Cardiac septum (tissue), 1 donor: Measurements from ENCODE around the gene SCFD2. TPM values are rescaled to one million over a fixed set of nuclear protein-coding genes. Genes with fewer than 3 reads are reported as not detected.
"Not testable (repeated sequence)": the region's sequence is repeated elsewhere in the genome, so short reads cannot be mapped to it uniquely, and the experiment has no call there.

Experiments
- DNase-seq: peaks from one replicate; pipeline ENCODE4 v3.0.0-alpha.2; 2020; ENCODE audit warnings: low spot score
- intact Hi-C: fragments of 100-400 bp; cut with DNase I; formaldehyde crosslinking; loops from one replicate; pipeline ENCODE4 v1.14.0; 2022
- total RNA-seq: library from RNA; stranded (reverse); fragmentation: NEBNext Ultra II Directional; extraction: Animal tissue kit (Norgen Biotek cat#: 25700); gene quantifications from one replicate; pipeline ENCODE4 v1.2.1, GENCODE V29; 2021
- donor health status: DM: no; HTN: no; CAD: no.

Gene SCFD2
- total RNA-seq, 1 donor from 2014 or later = 9.7 TPM

DNA sequence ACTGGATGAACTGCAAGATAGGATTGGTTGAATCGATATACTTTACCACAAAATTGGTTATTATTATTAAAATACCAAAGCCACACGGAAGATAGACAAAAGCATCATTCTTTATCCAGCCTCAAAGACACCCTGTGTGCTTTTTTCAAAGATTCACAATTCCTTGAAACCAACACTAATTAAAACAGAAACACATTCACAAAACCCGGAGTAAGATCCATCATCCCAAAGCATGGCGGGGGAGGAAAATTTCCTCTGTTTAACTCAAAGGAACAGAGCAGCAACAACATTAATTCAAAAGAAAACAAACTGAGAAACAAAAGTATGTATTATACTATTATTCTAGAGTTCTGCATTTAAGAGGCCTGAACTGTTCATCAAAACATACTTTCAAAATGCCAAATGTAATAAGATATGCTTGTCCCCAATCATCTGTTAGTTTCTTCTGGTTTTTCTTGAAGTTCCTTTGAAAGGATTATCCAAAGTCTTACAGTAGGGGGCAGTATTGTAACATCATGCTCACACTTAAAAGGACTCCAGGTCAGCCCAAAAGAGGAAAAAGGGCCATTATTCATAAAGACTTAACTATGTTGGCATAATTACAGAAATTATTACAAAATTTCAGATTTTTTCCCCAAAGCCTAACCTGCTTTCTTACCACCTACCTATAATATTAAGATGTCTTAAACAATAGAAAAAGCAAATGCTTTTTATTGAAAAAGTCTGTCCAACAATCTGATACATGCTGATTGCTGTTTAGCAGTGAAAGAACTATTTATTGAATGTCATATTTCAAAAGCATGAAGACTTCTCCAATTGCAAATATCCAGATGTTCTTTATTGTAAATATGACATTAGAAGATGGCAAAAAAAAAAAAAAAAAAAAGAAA, 168.7 kb downstream of the SCFD2 start:
- DNase-seq = no peak
- intact Hi-C loops = loop anchor here (2.0 to 5.0 kb wide), 2 partner anchors 720 to 1038 kb away; no protein-coding TSS in a partner anchor

DNA sequence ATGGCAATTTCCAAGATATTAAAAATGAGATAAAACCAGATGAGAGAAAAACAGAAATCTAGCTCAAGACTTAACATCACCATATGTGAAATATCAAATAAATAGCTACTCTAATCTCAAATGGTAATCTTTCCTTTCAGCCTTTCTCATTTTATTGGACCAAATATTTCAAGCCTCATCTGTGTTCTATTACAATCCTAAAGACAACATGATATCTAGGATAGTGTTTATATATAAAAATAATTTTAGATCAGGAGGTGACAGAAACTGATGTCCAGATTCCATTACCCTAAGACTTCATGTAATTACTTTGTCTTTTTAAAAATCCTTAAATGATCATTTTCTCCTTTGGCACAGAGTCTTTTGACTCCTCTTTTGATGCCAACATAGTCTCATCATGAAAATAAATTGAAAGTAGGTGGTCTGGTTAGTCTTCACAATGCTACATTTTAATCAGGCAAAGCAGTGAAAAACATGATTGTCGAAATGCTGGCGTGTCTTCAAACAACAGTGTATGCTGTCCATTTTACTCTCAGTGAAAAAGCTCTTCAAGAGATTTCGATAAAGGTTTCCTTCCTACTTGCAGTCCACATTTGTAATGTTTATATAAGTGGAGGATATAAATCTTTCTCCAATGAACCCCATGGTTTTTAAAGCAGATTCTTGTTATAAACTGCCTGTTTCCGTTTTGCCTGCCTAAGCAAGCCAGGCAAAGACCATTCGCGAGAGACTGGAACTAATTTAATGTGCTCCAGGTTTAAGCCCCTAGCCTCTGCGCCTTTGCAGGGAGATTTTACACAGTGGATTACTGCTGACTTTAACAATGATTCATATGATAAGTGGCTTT, 169.8 kb downstream of the SCFD2 start:
- intact Hi-C loops = loop anchor here (2.0 to 5.0 kb wide), 2 partner anchors 721 to 1039 kb away; no protein-coding TSS in a partner anchor
- no peak for DNase-seq

DNA sequence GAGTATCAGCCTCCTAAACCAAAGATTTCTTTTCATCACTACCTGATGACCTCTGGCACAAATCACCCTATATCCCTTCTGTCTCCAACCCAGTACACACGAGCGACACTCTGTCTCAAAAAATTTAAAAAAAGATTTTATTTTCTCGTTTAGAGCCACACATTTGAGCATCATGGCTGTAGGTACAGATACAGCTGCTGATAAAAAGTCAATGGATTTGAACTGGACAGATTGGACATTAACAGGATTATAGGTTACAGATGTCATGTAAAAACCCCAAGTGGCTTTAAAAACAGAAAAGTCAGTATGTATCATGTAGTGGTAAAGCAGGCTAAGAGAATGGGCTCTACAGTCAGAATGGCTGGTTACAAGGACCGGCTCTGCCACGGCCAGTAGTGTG, 171.1 kb downstream of the SCFD2 start:
- intact Hi-C loops = loop anchor here (5.0 kb wide), 1 partner anchor 723 kb away; no protein-coding TSS in a partner anchor
- DNase-seq = no peak

DNA sequence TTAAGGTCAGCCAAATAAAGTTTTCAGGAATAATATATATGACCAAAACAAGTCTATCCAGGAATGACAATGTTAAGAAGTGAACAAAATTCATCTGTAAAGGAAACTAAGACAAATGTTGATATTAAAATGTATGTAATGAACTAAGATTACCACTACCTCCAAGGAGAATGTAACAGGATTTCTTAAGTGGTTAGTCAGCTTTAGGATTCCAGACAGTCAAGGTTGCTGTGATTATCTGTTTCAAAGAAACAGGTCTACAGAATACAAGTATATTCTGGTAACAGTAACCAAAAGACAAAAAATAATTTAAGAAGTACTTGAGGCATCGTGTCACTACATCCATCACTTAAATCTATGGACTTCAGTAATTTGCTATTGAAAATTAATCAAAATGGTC, 172.8 kb downstream of the SCFD2 start:
- no peak for DNase-seq
- intact Hi-C loops = no loop called here

DNA sequence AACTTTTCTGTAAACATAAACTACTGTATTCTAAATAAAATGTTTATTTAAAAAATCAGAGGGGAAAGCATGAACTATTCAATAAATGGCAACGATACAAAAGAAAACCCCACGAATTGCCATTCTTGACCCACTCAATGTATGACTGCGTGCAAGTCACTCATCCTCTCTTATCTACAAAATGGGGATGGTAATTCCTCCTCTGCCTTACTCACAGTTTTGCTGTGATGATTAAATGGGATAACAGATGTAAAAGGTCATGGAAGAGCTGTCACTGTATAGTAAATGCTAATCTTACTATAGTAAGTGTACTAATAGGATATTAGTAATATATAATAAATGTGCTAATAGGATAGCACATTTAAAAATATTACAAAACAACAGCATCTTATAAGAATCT, 173.4 kb downstream of the SCFD2 start:
- intact Hi-C loops = no loop called here
- no peak for DNase-seq

DNA sequence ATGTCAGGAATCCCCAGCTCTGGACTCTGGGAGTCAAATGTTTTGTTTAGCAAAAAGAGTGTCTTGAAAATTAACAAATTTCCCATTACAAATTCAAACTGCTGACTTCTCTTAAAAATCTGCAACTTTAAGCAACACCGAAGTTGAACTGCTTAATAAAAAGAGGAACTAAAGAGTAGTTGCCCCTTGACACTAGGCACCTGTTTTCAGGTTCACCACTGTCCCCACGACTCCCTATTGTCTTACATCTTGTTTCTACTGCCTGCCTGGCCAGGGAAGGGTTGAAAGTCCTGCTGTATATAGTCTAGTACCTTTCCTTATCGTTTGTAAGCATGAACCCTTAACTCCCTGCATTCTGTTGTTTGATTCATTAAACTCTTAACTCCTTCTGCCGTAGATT, 173.9 kb downstream of the SCFD2 start:
- no peak for DNase-seq
- intact Hi-C loops = no loop called here

DNA sequence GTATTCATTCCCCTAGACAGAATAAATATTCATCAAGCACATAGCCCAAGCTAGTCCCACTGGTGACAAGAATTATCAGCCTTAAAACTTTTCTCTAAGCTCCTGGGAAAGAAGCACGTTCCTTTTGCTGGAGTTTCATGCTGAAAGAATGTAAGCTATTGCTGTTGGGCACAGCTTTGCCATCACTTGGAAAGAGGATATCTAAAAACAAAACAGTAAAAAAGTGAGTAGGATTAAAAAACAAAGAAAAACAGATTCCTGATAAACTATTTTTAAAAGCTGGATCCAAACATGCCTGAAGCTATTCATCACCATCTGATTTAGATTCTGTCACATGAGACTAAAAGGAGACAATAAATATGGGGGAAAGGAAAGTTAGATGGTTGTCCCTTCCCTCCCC, 176.8 kb downstream of the SCFD2 start:
- no peak for DNase-seq
- intact Hi-C loops = loop anchor here (5.0 kb wide), 1 partner anchor 177 kb away; no protein-coding TSS in a partner anchor

DNA sequence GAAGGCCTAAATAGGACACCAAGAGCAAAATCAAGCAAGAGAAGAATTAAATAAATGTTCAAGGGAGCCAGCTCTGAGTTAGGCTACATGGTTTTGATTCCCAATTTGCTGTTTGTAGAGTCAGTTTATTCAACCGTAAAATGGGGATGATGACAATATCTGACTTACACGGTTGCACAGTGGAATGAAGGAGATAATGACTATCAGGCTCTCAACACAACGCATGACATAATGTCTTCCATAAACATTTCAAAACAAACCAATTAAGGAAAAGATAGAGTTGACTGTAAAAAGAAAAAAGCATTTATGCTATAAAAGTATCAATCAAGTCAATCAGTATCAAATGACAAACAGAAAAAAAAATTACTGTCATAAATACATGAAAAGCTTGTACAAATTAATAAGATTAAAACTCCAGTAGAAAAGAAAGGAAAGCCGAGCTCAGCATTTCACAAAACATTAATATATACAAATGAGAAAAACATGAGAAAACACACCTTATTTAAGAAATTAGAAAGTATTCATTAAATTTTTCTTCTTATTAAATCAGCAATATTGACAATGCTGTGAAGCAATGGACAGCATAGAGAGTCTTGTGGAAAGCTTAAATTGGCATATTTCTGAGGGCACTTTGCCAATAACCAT, 179.0 kb downstream of the SCFD2 start:
- intact Hi-C loops = loop anchor here (5.0 kb wide), 1 partner anchor 175 kb away; no protein-coding TSS in a partner anchor
- no peak for DNase-seq

DNA sequence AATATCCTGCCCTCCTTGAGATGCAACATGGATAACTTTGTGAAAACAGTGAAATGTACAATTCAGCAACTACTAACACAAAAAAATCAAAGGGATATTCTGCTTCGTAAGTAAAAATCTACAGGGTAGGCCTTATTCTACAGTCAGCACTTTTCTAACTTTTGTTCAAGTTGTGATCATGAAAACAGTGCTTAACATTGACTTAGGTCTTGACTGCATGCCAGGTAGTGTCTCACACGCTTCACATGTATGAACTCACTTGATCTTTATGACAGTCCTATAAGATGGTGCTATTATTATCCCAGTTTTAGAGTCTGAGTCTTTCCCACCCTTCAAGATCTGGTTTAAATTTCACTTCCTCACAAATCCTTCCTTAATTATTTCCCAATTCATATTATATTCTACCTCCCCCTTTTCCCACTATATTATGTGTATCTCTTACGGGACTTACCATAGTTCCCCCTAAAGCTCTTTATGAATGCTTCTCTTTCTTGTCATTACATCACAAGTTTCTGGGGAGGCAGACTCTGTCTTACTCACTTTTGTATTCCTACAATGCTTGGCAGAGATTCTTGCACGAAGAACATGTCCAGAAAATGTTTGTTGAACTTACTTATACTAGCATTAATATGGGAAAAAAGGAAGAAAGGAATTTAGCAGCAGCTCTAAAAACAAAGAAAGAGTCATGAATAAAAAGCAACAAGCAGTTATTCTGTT, 179.8 kb downstream of the SCFD2 start:
- no peak for DNase-seq
- intact Hi-C loops = loop anchor here (5.0 kb wide), 1 partner anchor 174 kb away; no protein-coding TSS in a partner anchor

DNA sequence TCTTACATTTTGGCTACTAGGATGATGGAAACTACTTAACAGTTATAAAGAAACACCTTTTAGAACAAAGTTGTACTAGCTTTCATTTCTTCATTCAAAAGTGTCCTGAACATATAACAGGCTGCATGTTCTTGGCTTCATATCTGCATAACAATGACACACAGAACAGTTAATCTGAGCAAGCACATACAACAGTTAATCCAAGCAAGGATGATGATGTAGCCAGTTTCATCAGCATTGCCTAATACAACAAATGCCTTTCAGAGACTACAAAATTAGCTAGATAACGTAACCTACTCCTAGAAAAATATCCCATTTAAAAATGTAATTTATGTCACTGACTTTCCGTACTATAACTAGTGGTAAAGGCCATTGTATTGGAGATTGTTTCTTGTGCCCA, 182.1 kb downstream of the SCFD2 start:
- intact Hi-C loops = no loop called here
- DNase-seq = no peak

DNA sequence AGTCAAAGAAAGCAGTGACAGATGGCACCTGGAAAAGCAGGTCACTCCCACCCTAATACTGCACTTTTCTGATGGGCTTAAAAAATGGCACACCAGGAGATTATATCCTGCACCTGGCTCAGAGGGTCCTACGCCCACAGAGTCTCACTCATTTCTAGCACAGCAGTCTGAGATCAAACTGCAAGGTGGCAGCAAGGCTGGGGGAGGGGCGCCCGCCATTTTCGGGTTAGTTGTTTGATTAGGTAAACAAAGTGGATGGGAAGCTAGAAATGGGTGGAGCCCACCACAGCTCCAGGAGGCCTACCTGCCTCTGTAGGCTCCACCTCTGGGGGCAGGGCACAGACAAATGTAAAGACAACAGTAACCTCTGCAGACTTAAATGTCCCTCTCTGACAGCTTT, 188.1 kb downstream of the SCFD2 start:
- intact Hi-C loops, DNase-seq: not testable (repeated sequence)

DNA sequence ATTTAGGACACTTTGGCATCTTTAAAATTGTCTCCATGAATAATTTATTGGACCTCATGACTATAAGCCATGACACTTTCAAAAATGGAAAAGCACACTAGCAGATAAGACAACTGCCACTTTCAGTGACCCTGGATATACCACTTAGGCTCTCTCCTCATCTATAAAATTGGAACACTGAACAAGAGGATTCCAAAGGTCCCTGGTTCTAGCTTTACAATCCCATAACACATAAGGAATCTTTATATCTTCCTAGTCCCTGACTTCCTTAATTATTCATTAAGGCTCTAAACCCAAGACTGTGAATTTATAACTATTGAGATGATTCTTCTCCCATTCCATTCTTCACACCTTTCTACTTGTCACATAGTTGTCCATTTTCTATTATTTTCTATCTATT, 190.2 kb downstream of the SCFD2 start:
- intact Hi-C loops = no loop called here
- no peak for DNase-seq

DNA sequence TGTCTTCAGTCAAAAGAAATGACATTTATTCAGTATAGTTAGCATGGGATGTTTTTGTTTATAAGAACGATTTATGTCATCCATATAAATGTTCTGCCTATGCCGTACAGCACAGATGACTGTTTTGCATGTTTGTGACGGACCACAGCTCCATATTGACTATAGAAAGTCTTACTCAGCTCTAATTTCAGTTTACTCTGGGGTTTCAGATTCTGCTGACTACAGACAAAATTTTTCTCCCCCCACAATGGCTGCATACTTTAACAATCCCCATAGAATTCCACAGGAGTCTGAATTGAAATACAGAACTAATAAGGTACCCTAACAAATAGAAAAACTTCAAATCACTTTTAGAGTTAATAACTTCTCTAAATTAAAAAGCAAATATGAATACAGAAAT, 191.0 kb downstream of the SCFD2 start:
- DNase-seq = no peak
- intact Hi-C loops = no loop called here

DNA sequence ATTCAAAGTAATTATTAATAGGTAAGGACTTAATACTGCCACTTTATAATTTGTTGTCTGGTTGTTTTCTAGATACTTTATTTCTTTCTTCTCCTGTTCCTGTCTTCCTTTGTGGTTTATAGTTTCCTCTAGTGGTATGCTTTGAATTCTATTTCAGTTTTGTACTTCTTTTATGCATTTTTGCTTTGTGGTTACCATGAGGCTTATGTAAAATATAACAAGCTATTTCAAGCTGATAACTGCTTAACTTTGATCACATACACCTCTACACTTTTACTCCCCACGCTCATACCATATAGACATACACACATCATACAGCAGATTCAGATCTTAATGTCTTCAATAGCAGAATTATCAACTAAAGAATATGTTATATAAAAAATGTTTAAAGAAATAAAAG, 192.3 kb downstream of the SCFD2 start:
- intact Hi-C loops = no loop called here
- no peak for DNase-seq

DNA sequence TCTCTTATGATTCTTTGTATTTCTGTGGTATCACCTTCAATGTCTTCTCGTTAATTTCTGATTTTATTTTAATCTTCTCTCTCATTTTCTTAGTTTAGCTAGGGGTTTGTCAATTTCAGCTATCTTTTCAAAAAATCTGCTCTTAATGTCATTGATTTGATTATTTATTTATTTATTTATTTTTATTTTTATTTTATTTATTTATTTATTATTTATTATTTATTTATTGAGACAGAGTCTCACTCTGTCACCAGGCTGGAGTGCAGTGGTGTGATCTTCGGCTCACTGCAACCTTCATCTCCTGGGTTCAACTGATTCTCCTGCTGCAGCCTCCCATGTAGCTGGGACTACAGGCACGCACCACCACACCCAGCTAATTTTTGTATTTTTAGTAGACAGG, 194.1 kb downstream of the SCFD2 start:
- DNase-seq = no peak
- intact Hi-C loops = no loop called here

DNA sequence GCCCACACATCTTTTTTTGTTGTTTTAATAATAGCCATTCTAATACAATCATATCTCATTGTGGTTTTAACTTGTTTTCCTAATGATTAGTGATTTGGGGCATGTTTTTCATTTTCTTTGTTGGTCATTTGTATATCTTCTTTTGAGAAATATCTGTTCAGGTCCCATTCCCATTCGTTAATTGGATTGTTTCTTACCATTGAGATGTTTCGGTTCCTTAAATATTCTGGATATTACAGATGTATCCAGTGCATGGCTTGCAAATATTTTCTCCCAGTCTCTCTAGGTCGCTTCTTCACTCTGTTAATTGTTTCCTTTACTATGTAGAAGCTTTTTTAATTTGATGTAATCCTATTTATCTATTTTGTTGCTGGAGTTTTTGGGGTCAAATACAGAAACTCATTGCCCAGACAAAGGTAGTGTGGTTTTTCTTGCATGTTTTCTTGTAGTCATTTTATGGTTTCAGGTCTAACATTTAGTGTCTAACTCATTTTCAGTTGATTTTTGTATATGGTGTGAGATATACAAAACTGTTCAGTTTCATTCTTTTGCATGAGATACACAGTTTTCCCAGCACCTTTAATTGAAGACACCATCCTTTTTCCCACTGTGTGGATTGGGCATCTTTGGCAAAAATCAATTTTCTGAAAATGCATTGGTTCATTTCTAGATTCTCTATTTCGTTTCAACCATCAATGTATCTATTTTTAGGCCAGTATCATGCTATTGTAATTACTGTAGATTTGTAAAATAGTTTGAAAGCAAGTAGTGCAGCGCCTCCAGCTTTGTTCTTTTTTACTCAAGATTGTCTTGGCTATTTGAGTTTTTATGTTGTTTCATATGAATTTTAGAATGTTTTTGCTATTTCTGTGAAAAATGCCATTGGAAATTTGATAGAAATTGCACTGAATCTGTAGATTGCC, 195.9 kb downstream of the SCFD2 start:
- intact Hi-C loops = no loop called here
- no peak for DNase-seq

DNA sequence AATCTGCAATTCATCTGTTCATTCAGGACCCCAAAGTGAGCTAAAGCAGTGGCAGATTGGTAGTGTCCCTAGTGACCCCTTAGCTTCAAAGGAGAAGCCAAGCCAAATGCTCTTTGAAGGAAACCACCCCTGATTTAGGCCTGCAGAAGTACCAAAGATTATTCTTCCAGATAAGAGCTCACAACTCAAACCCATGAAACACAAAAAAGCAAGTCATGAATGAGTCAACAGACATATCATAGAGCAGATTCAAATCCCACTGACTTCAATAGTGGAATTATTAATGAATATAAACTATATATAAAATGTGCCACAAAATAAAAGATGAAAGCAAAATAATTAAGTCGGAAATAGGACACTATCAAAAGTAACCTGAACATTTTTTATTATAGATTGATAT, 197.6 kb downstream of the SCFD2 start:
- intact Hi-C loops = no loop called here
- no peak for DNase-seq

DNA sequence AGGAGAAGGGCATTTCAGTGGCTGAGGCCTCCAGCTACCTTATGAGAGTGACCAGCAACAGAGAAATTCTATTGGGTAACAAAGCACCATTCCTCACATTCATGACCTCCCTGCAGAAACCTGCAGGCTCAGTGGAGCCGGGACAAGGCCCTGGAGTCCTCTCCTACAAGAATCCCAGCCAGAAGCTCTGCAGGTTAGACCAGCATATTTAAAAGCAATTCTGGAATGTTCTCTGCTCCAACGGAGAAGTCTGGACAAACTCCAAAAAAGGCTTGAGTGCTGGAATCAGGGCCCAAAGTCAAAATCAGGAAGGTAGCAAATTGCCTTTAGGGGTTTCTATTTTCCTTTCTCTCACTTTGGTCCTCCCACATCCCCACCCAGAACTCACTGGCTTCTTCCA, 202.9 kb downstream of the SCFD2 start:
- no peak for DNase-seq
- intact Hi-C loops = no loop called here
